Pancreas (tissue), 10 donors: Measurements from ENCODE around the gene TEX13D. TPM values are rescaled to one million over a fixed set of nuclear protein-coding genes. Genes with fewer than 3 reads are reported as not detected.
"Not testable (repeated sequence)": the region's sequence is repeated elsewhere in the genome, so short reads cannot be mapped to it uniquely, and the experiment has no call there.

Experiments
- ATAC-seq, 4 donors: fragments of 200-7000 bp; cut with Tn5 transposase; one replicate each; pipeline versions ENCODE4 v1.8.0 to v1.9.1; 2020; ENCODE audit warnings: mild to moderate bottlenecking in 4 of 4, moderate library complexity in 4 of 4
- DNase-seq, 6 donors: peaks; one replicate each; pipeline ENCODE4 v3.0.0-alpha.2; 2020
- FAIRE-seq: peaks from 2 replicates; lab custom pipeline; 2012; peaks lifted over from hg19 to GRCh38; lab: Jason Lieb, UNC
- H3K27ac ChIP-seq, 4 donors: fragments of 200-600 bp; sonication (generic); 1 replicate in 3 of 4; 2 replicates in 1 of 4; pipeline versions ENCODE4 v1.5.0 to v1.8.0; 2020
- H3K27me3 ChIP-seq, 4 donors: fragments of 200-600 bp; one replicate each; pipeline ENCODE4 v1.8.0; 2021
- H3K36me3 ChIP-seq, 3 donors: fragments of 200-600 bp; sonication (generic) in 1 of 3; one replicate each; pipeline versions ENCODE4 v1.5.0 to v1.8.0; 2020 to 2021
- H3K4me1 ChIP-seq, 3 donors: fragments of 200-600 bp; one replicate each; pipeline ENCODE4 v1.8.0; 2021
- H3K4me3 ChIP-seq, 4 donors: fragments of 200-600 bp; sonication (generic) in 2 of 4; one replicate each; pipeline versions ENCODE4 v1.5.0 to v1.8.0; 2020 to 2021
- H3K9me3 ChIP-seq, 4 donors: fragments of 200-600 bp; one replicate each; pipeline ENCODE4 v1.8.0; 2021
- WGBS, 2 donors: extraction: QIAGEN DNeasy Blood & Tissue Kit; methylation state at CpG; one replicate each; pipeline ENCODE4 v1.1.7; 2013; 5-methylcytosine and 5-hydroxymethylcytosine counted together
- intact Hi-C, 3 donors: fragments of 100-400 bp; cut with DNase I; formaldehyde crosslinking; loops; one replicate each; pipeline versions ENCODE4 v1.11.1 to v1.14.2; 2022
- polyA plus RNA-seq, 2 donors: library from polyadenylated mRNA; stranded (reverse); fragments of 200-250 nt; gene quantifications; one replicate each; pipeline ENCODE4 v1.2.3, GENCODE V29; 2013
- total RNA-seq, 6 donors: library from RNA; stranded (reverse); fragmentation: NEBNext Ultra II Directional in 4 of 6; extraction: Animal tissue kit (Norgen Biotek cat#: 25700) in 4 of 6; gene quantifications; one replicate each; pipeline versions ENCODE4 v1.2.1 to v1.2.4, GENCODE V29; 2021 to 2023
- TF ChIP-seq, protein P1 (sequence below), 4 donors: fragments of 200-600 bp; sonication (generic) in 3 of 4; IDR thresholded peaks; one replicate each; pipeline versions ENCODE4 v1.5.0 to v1.8.0; 2021; ENCODE audit warnings: antibody characterized with exemption in 4 of 4
- donor health status: healthy with polysubstance abuse.
- donor health status: DM: no; HTN: no; CAD: no; lungs with moderate emphysema.
- donor health status: DM: no; HTN: no; CAD: no.
- donor health status: control.
- donor health status: control.
- donor health status: Bipolar disorder and iron deficiency.
- donor health status: DM: yes; HTN: yes; CAD: no.
- donor health status: DM: no; HTN: no; CAD: no.
- donor health status: DM: no; HTN: no; CAD: no.
- donor health status: DM: yes; HTN: yes; CAD: no.

Gene TEX13D
- total RNA-seq (not detected), polyA plus RNA-seq (under 1 TPM in 1 of 2 donors, not detected in 1; 0.02 TPM)

DNA sequence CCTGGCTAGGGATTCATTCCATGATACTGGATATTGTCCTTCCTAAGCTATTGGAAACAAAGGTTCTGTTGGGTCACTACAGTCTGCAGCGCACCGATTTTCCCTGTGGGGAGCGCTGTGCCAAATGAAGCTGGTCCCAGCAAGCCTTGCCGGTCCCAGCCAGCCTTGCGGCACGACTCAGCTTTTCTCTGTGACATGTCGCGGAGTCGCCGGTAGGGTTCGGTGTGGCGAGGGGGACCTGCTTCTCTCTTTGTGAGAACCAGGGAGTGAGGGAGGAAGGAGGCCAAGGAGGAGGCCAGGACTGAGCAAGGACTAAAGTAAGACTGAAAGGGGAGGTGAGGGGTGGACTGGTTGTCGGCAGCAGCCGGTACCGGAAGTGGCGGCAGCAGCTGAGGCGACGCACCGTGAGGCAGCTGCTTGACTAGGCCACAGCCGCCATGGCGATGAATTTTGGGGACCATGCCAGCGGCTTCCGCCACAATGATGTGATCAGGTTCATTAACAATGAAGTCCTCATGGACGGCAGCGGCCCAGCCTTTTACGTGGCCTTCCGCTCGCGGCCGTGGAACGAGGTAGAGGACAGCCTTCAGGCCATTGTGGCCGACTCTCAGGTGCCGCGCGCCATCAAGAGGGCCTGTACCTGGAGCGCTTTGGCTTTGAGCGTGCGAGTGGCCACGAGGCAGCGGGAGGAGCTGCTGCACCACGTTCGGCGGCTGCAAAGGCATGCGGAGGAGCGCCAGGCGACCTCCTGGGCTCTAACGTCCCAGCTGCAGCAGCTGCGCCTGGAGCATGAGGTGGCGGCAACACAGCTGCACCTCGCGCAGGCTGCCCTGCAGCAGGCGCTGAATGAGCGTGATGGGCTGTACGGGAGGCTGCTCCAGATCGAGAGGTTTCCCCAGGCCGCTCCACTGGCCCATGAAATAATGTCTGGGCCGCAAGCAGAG, at the start of gene TEX13D:
TEX13D (plus strand) TSS at position 180 of the 944 bp plus-strand sequence; CDS start at position 438, 258 bp downstream.
- TF ChIP-seq, protein P1, sequence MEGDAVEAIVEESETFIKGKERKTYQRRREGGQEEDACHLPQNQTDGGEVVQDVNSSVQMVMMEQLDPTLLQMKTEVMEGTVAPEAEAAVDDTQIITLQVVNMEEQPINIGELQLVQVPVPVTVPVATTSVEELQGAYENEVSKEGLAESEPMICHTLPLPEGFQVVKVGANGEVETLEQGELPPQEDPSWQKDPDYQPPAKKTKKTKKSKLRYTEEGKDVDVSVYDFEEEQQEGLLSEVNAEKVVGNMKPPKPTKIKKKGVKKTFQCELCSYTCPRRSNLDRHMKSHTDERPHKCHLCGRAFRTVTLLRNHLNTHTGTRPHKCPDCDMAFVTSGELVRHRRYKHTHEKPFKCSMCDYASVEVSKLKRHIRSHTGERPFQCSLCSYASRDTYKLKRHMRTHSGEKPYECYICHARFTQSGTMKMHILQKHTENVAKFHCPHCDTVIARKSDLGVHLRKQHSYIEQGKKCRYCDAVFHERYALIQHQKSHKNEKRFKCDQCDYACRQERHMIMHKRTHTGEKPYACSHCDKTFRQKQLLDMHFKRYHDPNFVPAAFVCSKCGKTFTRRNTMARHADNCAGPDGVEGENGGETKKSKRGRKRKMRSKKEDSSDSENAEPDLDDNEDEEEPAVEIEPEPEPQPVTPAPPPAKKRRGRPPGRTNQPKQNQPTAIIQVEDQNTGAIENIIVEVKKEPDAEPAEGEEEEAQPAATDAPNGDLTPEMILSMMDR (IDR thresholded peaks at IDR 0.05): no peak
- 87 to 95% methylated on average over 57 of the region's 57 CpGs for WGBS, 2 donors
- Histone ChIP-seq H3K4me3 (no peak within 1 kb of the TSS), H3K27ac (no peak within 1 kb of the TSS), H3K9me3 (no peaks in the 10 kb centered on the region), H3K4me1 (no peaks in the 10 kb centered on the region), H3K36me3 (no peaks in the 10 kb centered on the region), H3K27me3 (no peaks in the 10 kb centered on the region)
- DNase-seq: peak in 2 of 6 donors; percentile 16 to 62
- intact Hi-C loops: no loop called here
- no peak for FAIRE-seq
- ATAC-seq: no peak

DNA sequence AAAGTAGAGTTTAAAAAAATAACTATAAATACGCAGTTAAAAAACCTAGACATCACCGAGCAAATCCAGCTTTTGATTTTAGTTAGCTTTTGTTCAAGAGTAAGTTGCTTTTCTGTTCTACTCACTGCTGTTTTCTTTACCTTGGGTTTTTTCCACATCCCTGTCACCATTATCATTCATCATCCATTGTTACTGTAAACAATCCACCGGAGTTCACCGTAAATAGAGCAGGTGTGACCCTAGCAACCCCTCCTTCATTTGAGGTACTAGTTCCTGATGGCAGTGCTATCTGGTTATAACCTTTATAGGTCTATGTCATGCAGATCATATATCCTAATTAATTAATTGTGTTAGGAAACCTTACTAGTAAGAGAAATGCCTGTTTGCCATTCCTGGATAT, 43.0 kb upstream of the TEX13D start:
- Histone ChIP-seq H3K4me3 (no peak overlapping the region), H3K9me3 (no peaks in the 10 kb centered on the region), H3K27me3 (no peaks in the 10 kb centered on the region), H3K27ac (no peak overlapping the region), H3K36me3 (no peaks in the 10 kb centered on the region), H3K4me1 (no peaks in the 10 kb centered on the region)
- 10 to 27% methylated on average over 4 of the region's 4 CpGs for WGBS, 2 donors
- no peak for FAIRE-seq
- peak in 1 of 4 donors; percentile 40 for ATAC-seq
- TF ChIP-seq, protein P1 (IDR thresholded peaks at IDR 0.05): no peak
- intact Hi-C loops: no loop called here
- DNase-seq: no peak

DNA sequence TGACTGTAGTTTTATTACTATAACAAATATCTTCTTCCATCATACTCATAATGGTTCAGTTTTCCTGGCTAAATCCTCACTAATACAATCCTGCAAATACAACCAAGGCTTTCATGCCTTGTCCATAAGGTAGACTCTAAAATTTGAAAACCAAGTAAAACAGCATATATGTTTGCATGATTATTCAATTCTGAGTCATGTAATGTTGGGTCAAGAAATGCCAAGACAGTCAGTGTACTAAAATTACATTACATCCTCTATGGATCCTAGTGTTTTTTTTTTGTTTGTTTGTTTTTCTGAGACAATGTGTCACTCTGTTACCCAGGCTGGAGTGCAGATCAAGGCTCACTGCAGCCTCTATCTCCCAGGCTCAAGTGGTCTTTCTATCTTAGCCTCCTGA, 38.6 kb upstream of the TEX13D start:
- no peaks in the 10 kb centered on the region for H3K4me1 ChIP-seq
- intact Hi-C loops: no loop called here
- no peak overlapping the region for H3K27ac ChIP-seq
- H3K4me3 ChIP-seq: no peak overlapping the region
- no peak for ATAC-seq
- no peak for DNase-seq
- TF ChIP-seq, protein P1 (IDR thresholded peaks at IDR 0.05): no peak
- no peak for FAIRE-seq
- no peaks in the 10 kb centered on the region for H3K27me3 ChIP-seq
- no peaks in the 10 kb centered on the region for H3K36me3 ChIP-seq
- H3K9me3 ChIP-seq: no peaks in the 10 kb centered on the region

DNA sequence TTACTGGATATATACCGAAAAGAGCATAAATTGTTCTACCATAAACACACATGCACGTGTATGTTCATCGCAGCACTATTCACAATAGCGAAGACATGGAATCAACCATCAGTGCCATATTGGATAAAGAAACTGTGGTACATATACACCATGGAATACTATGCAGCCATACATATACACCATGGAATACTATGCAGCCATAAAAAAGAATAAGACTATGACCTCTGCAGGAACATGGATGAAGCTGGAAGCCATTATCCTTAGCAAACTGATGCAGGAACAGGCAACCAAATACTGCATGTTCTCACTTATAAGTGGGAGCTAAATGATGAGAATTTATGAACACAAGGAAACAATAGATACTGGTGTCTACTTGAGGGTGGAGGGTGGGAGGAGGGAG, 33.1 kb upstream of the TEX13D start:
- FAIRE-seq, H3K27ac ChIP-seq, intact Hi-C loops, H3K9me3 ChIP-seq, H3K27me3 ChIP-seq, H3K36me3 ChIP-seq, ATAC-seq, DNase-seq, H3K4me1 ChIP-seq, H3K4me3 ChIP-seq: not testable (repeated sequence)
- 88 to 95% methylated on average over 4 of the region's 4 CpGs for WGBS, 2 donors

DNA sequence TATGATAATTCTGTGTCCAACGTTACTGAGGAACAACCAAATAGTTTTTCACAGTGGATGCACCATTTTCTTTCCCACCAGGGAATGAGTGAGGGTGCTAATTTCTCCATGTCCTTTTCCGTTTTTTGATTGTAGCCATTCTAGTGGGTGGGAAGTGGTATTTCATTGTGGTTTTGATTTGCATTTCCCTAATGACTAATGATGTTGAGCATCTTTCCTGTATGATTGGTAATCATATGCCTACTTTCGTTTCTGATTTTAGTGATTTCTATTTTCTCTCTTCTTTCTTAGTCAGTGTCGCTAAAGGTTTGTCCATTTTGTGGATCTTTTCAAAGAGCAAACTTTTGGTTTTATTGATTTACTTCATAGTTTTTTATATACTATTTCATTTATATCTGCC, 32.1 kb upstream of the TEX13D start:
- Histone ChIP-seq H3K36me3 (no peaks in the 10 kb centered on the region), H3K4me3 (no peak overlapping the region), H3K27me3 (peaks cover 0 to 3% (median 0%) of the 10 kb centered on the region in 4 donors), H3K27ac (no peak overlapping the region), H3K9me3 (no peaks in the 10 kb centered on the region), H3K4me1 (no peaks in the 10 kb centered on the region)
- 61 to 64% methylated on average over 4 of the region's 4 CpGs for WGBS, 2 donors
- DNase-seq (no peak), ATAC-seq (no peak), FAIRE-seq (peak; percentile 96)
- TF ChIP-seq, protein P1 (IDR thresholded peaks at IDR 0.05): no peak
- intact Hi-C loops: no loop called here
